ENCODE measurements around the gene CEL.
A peak's percentile ranks its signal among the peaks of the same experiment; 100 is the strongest.

CEL gene

GRCh38 chr9:133099726-133100505 lies 38.1 kb downstream of the CEL start:
- CTCF ChIA-PET: interaction anchor here (1.5 to 4.2 kb wide), 5 partner anchors 10 to 59 kb away, joined by 3 to 56 read pairs (median 10); no protein-coding TSS in a partner anchor
- DNase-seq (ENCODE audit: extremely low spot score): no peak
- TF ChIP-seq CTCF (IDR thresholded peaks at IDR 0.05; ENCODE audit: control extremely low read depth, extremely low read depth, low read depth, missing control alignments): no peak
- POLR2A ChIA-PET: no interaction called here

DNA sequence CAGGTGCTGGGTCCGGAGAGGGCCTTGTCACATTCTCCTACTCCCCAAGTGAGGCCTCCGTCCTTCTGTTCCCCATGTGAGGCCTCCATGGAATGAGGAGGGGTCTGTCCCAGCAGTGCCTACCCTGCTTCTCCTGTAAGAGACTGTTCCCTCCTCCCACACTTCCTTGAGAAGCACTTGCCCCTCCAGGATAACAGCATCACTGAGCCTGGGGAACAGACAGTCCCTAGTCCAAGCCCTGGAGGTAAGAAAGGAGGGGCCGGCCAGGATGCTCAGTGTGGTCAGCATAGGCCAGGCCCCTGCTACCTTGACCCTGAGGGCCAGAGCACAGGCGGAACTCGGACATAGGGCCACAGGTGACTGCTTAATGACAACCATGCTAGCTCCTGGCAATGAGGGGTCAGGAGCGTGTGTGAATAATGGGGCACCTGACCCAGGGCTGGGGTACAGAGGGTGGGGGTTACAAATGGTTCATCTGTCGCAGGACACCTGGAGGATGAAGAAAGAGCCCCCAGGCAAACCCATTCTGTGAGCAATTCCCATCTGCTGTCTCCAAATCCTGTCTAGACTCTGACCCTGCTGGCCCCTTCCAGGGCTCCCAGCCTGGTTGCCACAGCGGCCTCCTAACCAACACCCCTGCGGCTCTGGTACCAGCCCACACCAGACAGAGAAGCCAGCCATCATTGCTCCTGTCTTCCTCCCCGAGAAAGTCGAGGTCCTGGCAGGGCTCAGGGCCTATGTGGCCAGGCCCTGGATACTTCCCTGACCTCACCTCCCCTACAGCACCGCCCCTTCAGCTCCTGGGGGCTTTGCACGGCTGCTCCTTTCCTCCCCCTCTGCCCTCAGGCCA lies 39.0 kb downstream of the CEL start:
- DNase-seq (ENCODE audit: extremely low spot score): no peak
- ChIA-PET CTCF (interaction anchor here (1.5 to 20.8 kb wide), 6 partner anchors 11 to 60 kb away, joined by 3 to 473 read pairs (median 13); partner anchors contain the start of gene CEL), POLR2A (no interaction called here)
- no peak for TF ChIP-seq CTCF (IDR thresholded peaks at IDR 0.05; ENCODE audit: control extremely low read depth, extremely low read depth, low read depth, missing control alignments)

GRCh38 chr9:133101356-133102189 lies 39.8 kb downstream of the CEL start:
- no peak for TF ChIP-seq CTCF (IDR thresholded peaks at IDR 0.05; ENCODE audit: control extremely low read depth, extremely low read depth, low read depth, missing control alignments)
- CTCF ChIA-PET: interaction anchor here (0.7 to 20.8 kb wide), 11 partner anchors 12 to 64 kb away, joined by 3 to 473 read pairs (median 7); partner anchors contain the start of gene CEL
- no peak for DNase-seq (ENCODE audit: extremely low spot score)
- POLR2A ChIA-PET: no interaction called here

DNA sequence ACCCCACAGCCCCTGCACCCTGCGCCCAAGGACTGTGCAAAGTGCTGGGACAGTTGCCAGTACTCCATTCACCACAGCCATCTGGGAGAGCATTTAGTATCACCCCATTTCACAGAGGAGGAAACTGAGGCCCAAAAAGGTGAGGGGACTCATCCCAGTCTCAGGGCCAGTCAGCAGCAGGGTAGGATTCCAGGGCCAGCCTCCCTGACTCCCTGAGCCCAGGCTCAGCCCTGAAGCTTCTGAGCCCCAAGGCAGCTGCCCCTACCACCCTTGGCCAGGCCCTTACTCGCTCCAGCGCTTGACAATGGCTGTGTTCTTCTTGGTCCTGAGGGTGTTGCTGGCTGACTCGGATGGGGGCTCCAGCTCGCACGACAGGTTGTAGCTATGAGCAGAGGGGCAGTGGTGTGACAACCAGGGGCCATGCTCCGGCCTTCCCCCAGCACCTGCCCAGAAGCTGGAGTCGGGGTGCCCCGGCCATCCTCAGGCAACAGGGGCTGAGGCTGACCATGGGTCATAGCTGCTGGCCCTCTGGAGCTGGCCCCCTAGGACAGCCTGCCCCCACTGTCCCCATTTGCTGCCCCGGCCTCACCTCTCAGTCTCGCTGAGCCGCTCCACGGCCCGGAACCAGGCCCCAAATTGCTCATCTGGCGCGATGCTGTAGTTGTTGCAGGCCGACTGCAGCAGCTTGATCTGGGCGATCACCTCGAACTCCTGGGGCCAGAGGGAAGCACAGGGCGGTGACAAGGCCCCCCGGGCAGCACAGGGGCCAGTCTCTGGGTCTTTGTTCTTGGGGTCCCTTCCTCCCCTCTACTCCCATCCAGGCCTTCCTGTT lies 40.6 kb downstream of the CEL start:
- CTCF ChIA-PET: interaction anchor here (0.5 to 20.8 kb wide), 18 partner anchors 8 to 80 kb away, joined by 3 to 473 read pairs (median 4); partner anchors contain the start of gene CEL
- no peak for TF ChIP-seq CTCF (IDR thresholded peaks at IDR 0.05; ENCODE audit: control extremely low read depth, extremely low read depth, low read depth, missing control alignments)
- POLR2A ChIA-PET: no interaction called here
- no peak for DNase-seq (ENCODE audit: extremely low spot score)

- TF ChIP-seq CTCF (IDR thresholded peaks at IDR 0.05; ENCODE audit: control extremely low read depth, extremely low read depth, low read depth, missing control alignments): peak; percentile 84
- POLR2A ChIA-PET: no interaction called here
- CTCF ChIA-PET: interaction anchor here (0.5 to 20.8 kb wide), 18 partner anchors 9 to 79 kb away, joined by 3 to 473 read pairs (median 4); no protein-coding TSS in a partner anchor
- peak; percentile 81 for DNase-seq (ENCODE audit: extremely low spot score)
These were observed 41.6 kb downstream of the CEL start for GRCh38 chr9:133103183-133103986.

Data from GM10248 (cell line).